Endothelial cell of umbilical vein (primary cell): ENCODE data around the gene PRIM1.

Source experiments
- CTCF ChIP-seq, 2 donors: IDR thresholded peaks; 1 replicate in 1 of 2; 2 replicates in 1 of 2; pipeline ENCODE4 v1.5.1; 2011; ENCODE audit warnings: low read length in 2 of 2, mild to moderate bottlenecking in 2 of 2, moderate library complexity in 2 of 2, control low read depth in 1 of 2, inconsistent platforms in 1 of 2, low read depth in 1 of 2; ENCODE audit not compliant: insufficient read depth in 1 of 2; ENCODE audit errors: extremely low read depth in 1 of 2
- EZH2 ChIP-seq: IDR thresholded peaks from 2 replicates; pipeline ENCODE4 v1.6.1; 2012; ENCODE audit warnings: borderline replicate concordance, low read depth, mild to moderate bottlenecking, moderate library complexity, low read length, inconsistent platforms; ENCODE audit not compliant: severe bottlenecking
- FOS ChIP-seq: IDR thresholded peaks from 2 replicates; pipeline ENCODE4 v1.6.1; 2011; ENCODE audit warnings: mild to moderate bottlenecking, low read length, moderate library complexity, borderline replicate concordance; ENCODE audit not compliant: insufficient read depth
- GATA2 ChIP-seq: IDR thresholded peaks from 2 replicates; pipeline ENCODE4 v1.7.0; 2011; ENCODE audit warnings: low read depth, mild to moderate bottlenecking, moderate library complexity, mixed read lengths, low read length; ENCODE audit not compliant: insufficient read length, insufficient read depth
- JUN ChIP-seq: IDR thresholded peaks from 2 replicates; pipeline ENCODE4 v1.6.1; 2011; ENCODE audit warnings: borderline replicate concordance, low read depth; ENCODE audit not compliant: insufficient read length, insufficient read depth
- MAX ChIP-seq: IDR thresholded peaks from 2 replicates; pipeline ENCODE4 v1.6.1; 2011; ENCODE audit not compliant: insufficient read depth, insufficient read length
- MYC ChIP-seq: IDR thresholded peaks from one replicate; pipeline ENCODE4 v1.6.1; 2011; ENCODE audit warnings: mild to moderate bottlenecking, low read depth, low read length
- POLR2A ChIP-seq: IDR thresholded peaks from 2 replicates; pipeline ENCODE4 v1.6.1; 2012; ENCODE audit warnings: low read depth, mild to moderate bottlenecking, control low read depth, low read length
- POLR2AphosphoS5 ChIP-seq: IDR thresholded peaks from 2 replicates; pipeline ENCODE4 v1.6.1; 2012; ENCODE audit warnings: low read depth, mild to moderate bottlenecking, control low read depth, low read length, moderate library complexity; ENCODE audit not compliant: insufficient read depth

GRCh38 chr12:56718149-56718548, 34.0 kb downstream of the PRIM1 start:
- TF ChIP-seq CTCF (IDR thresholded peaks at IDR 0.05; ENCODE audit: extremely low read depth in 1 of 2, insufficient read depth in 1 of 2, low read depth in 1 of 2, low read length in 2 of 2) = no peak
- no peak for TF ChIP-seq MAX
- TF ChIP-seq POLR2A = no peak
- no peak for TF ChIP-seq EZH2
- no peak for TF ChIP-seq POLR2AphosphoS5
- TF ChIP-seq JUN = no peak
- TF ChIP-seq MYC = no peak
- no peak for TF ChIP-seq GATA2
- TF ChIP-seq FOS = no peak
